Ectodermal cell (in vitro differentiated cells): ENCODE measurements around the gene LRIG1.

Source experiments
- H3K27ac ChIP-seq: 2 replicates; pipeline ENCODE4 v1.7.0; 2013; ENCODE audit warnings: mild to moderate bottlenecking, low read depth, low read length; ENCODE audit not compliant: insufficient read depth, poor library complexity, severe bottlenecking
- H3K27me3 ChIP-seq: 2 replicates; pipeline ENCODE4 v1.7.0; 2013; ENCODE audit warnings: mild to moderate bottlenecking, low read length; ENCODE audit not compliant: insufficient read depth, control insufficient read depth, poor library complexity, severe bottlenecking
- H3K36me3 ChIP-seq: one replicate; pipeline ENCODE4 v1.7.0; 2013; ENCODE audit warnings: low read length; ENCODE audit not compliant: control insufficient read depth, insufficient read depth
- H3K4me1 ChIP-seq: one replicate; pipeline ENCODE4 v1.7.0; 2013; ENCODE audit warnings: low read length; ENCODE audit not compliant: control insufficient read depth, insufficient read depth
- H3K4me3 ChIP-seq: 2 replicates; pipeline ENCODE4 v1.7.0; 2013; ENCODE audit warnings: low read depth, low read length, control low read depth; ENCODE audit not compliant: insufficient read depth
- H3K9me3 ChIP-seq: 2 replicates; pipeline ENCODE4 v1.7.0; 2013; ENCODE audit warnings: mild to moderate bottlenecking, low read length, moderate library complexity; ENCODE audit not compliant: control insufficient read depth
- WGBS, 2 experiments: methylation state at CpG; one replicate each; pipeline ENCODE4 v1.1.7; 2013; ENCODE audit warnings: missing lambda C conversion rate in 2 of 2; 5-methylcytosine and 5-hydroxymethylcytosine counted together

The LRIG1 gene

DNA sequence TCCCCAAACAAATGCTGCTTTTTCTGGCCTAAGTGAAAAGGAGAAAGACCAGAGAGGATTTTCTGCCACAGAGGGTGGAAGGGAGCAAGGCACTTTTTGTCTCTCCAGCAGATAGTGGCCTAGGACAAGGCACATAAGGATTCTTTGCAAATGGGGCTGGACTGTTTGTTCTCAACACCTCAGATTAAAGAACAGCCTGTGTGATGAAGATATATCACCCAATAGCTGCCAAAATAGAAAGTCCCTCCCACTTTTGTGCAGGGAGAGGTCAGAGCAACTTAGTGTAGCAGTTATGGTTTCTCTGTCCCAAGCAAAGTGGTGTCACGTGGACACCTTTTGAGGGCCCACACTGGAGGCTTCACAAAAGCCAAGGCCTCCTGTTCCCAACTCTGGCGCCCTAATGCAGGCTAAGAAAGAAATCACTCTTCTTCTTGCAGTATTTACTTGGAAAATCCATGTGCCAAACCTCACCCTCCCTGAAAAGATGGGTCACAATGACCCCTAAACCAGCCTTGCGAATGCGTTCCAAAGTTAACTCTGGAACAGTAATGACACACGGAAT, 84.9 kb downstream of the LRIG1 start:
- Histone ChIP-seq H3K27me3 (no peaks in the 10 kb centered on the region), H3K4me3 (no peak overlapping the region), H3K36me3 (peaks cover 38% of the 10 kb centered on the region), H3K4me1 (peaks cover 16% of the 10 kb centered on the region), H3K9me3 (no peaks in the 10 kb centered on the region), H3K27ac (no peak overlapping the region)
- WGBS, 2 experiments: 72 to 76% methylated on average over 5 of the region's 5 CpGs

DNA sequence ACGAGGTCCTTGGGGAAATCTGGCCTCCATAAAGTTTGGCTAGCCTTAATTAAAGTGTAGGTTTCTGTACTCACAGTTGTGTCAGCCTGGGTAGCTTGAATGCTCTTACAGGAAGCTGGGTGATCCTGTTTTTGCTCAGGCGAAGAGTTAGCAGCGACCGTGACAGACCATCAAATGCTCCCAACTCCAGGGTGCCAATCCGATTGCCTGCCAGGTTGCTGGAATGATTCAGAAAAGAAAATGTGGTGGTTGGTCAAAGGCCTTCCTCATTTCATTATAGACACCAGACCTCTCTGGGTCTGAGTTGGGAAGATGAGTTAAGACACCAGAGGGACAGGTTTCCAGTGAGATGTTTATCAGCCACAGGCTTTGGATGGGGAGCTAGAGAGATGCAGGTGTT, 86.0 kb downstream of the LRIG1 start:
- Histone ChIP-seq H3K27ac (no peak overlapping the region), H3K4me3 (no peak overlapping the region), H3K4me1 (peaks cover 14% of the 10 kb centered on the region), H3K9me3 (no peaks in the 10 kb centered on the region), H3K27me3 (no peaks in the 10 kb centered on the region), H3K36me3 (peaks cover 44% of the 10 kb centered on the region)
- WGBS, 2 experiments: 95 to 98% methylated on average over 5 of the region's 5 CpGs

DNA sequence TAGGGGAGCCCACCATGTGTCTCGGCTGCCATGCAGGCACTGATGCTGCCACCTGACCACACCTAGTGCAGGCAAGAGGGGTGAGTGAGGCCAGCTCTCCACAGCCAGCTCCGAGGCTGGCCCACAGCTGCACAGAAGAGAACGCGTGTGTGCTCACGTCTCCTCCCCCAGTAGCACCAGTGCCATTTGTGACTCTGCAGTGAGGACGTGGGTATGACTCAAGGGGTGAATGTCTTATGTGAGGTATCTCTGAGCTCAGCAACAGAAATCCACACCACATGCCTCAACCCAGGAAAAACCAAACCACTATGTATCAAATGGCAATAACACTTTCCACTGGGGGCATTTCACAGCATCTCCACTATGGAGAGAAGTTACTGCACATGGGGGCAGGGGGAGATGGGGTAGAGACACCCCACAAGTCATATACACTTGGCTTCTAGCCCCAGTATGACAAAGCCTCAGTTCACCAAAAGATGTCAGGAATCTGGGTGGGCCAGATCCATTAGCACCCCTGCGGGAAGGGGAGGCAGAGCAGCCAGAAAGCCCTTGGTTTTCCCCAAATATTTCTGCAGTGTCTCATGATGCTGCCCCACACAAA, 87.6 kb downstream of the LRIG1 start:
- Histone ChIP-seq H3K27ac (no peak overlapping the region), H3K36me3 (peaks cover 59% of the 10 kb centered on the region), H3K9me3 (no peaks in the 10 kb centered on the region), H3K27me3 (no peaks in the 10 kb centered on the region), H3K4me1 (peaks cover 3% of the 10 kb centered on the region), H3K4me3 (no peak overlapping the region)
- WGBS, 2 experiments: 97 to 98% methylated on average over 7 of the region's 7 CpGs

DNA sequence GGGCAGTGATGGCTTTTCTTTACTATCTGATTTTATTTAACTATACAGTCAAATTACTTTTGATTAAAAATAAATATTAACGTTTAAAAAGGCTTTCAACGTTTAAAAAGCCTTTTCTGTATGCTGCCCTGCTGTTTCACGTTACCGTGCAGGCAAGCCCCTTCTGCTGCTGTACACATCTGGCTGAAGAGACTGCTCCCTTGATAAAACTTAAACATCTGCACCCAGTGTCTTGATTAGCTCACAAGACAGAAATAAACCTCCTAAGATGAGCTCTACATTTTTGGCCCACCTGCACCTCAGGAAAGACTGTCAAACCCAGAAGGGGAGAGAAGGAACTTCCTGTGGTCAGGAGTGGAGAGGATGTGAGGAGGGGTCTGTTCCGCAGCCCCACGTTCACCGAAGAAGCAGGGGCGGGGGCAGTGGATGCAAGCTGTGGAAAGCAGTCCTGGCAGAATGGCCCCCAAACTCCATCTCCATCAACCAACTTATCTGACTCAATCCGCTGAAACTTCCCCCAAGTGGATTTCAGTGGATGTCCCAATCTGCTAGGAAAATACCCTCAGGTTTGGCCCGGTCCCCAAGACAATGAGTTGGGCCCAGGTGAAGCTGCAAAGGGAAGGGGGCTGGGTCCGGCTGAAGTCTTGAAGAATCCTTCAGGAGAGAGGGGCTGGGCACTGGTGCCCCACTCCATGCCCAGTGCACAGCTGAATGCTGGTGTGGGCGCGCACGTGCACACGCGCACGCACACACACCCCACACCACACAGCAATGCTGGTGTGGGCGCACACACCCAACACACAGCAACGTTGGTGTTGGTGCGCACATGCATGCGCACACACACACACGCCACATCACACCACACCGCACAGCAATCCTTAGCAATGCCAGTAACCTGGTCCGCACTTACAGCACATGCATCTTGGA, 88.6 kb downstream of the LRIG1 start:
- Histone ChIP-seq H3K4me1 (peaks cover 4% of the 10 kb centered on the region), H3K36me3 (peaks cover 63% of the 10 kb centered on the region), H3K27ac (no peak overlapping the region), H3K27me3 (no peaks in the 10 kb centered on the region), H3K9me3 (no peaks in the 10 kb centered on the region), H3K4me3 (no peak overlapping the region)
- WGBS, 2 experiments: 89 to 92% methylated on average over 24 of the region's 24 CpGs

DNA sequence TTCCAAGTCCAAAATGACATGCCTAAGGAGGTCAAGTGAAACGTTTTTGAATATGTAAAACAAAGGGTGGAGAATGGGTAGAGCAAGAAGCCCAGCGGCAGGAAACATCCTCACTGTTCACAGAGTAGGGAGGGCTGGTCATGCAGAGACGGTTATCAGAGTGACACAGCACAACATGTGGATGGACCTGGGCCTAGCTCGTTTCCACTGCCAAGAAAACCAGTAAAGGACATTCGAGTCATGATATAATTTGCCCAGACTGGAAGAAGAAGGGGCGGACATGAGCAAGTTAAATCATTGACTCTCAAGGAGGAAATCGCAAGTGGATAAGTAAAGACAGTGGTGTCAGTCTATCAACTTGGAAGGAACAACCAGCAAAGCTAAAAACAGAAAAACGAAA, 89.3 kb downstream of the LRIG1 start:
- Histone ChIP-seq H3K9me3 (no peaks in the 10 kb centered on the region), H3K4me3 (no peak overlapping the region), H3K36me3 (peaks cover 70% of the 10 kb centered on the region), H3K27me3 (no peaks in the 10 kb centered on the region), H3K27ac (no peak overlapping the region), H3K4me1 (peaks cover 8% of the 10 kb centered on the region)
- WGBS, 2 experiments: 89 to 90% methylated on average over 8 of the region's 8 CpGs

DNA sequence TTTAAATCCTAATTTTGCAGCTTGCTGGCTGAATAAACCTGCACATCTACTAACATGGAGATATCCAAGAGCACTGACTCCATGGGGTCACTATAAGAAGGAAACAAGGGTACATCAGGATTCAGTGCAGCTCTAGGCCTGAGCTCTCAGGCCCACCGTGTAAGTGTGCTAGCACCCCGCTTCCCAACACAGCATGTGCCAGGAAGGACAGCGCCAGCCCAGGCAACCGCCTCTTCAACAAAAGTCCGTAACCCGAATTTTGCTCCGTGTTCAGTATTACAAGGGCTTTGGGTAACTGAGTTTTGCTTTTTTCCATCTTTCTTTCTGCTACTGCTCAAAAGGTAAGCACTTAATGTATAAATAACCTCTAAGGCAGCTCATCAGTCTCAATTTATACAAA, 89.8 kb downstream of the LRIG1 start:
- peaks cover 8% of the 10 kb centered on the region for H3K4me1 ChIP-seq
- WGBS, 2 experiments: 95 to 96% methylated on average over 7 of the region's 7 CpGs
- peaks cover 73% of the 10 kb centered on the region for H3K36me3 ChIP-seq
- H3K4me3 ChIP-seq: no peak overlapping the region
- H3K27ac ChIP-seq: no peak overlapping the region
- no peaks in the 10 kb centered on the region for H3K9me3 ChIP-seq
- no peaks in the 10 kb centered on the region for H3K27me3 ChIP-seq

DNA sequence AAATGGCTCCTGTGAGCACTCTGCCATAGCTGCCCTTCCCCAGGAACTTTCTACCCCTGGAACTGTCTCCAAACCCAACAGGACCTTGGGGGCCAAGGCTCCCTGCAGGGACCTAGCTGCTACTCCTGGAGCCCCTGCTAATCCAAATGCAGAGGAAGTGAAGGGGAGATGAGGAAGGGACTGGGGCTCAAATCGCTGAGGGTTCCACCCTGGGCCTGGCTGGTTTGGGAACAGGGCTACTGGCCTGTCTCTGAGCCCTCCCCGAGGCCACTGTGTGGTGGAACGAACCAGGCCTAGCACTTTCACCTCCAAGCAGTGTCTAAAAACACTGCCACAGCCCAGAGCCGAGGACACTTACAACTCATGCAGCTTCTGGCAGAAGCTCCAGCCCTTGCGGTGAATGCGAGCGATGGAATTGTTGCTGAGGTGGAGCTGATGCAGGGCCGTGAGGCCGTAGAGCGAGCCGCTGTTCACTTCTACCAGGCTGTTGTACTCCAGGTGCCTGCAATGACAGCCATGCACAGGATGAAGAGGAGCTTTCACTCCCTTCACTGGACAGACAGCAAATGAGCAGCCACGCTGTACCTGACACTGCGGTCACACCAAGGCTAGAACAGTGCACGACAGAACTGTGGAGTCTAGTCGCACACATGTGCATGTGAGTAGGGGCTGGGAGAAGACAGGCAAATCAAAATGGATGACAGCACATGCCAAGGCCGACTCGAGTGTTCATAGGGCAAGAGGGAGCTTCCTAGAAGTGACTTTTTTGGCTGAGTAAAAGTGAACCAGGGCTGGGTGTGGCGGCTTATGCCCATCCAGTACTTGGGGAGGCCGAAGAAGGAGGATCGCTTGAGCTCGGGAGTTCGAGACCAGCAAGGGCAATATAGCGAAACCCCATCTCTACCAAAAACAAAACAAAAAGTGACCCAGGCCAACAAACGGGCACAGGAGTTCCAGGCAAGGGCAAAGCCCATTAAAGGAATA, 90.8 kb downstream of the LRIG1 start:
- H3K27ac ChIP-seq: peak overlapping the region; percentile 30
- H3K9me3 ChIP-seq: no peaks in the 10 kb centered on the region
- 95 to 96% methylated on average over 24 of the region's 24 CpGs for WGBS, 2 experiments
- H3K27me3 ChIP-seq: no peaks in the 10 kb centered on the region
- H3K4me3 ChIP-seq: no peak overlapping the region
- H3K36me3 ChIP-seq: peaks cover 75% of the 10 kb centered on the region
- H3K4me1 ChIP-seq: peaks cover 8% of the 10 kb centered on the region

DNA sequence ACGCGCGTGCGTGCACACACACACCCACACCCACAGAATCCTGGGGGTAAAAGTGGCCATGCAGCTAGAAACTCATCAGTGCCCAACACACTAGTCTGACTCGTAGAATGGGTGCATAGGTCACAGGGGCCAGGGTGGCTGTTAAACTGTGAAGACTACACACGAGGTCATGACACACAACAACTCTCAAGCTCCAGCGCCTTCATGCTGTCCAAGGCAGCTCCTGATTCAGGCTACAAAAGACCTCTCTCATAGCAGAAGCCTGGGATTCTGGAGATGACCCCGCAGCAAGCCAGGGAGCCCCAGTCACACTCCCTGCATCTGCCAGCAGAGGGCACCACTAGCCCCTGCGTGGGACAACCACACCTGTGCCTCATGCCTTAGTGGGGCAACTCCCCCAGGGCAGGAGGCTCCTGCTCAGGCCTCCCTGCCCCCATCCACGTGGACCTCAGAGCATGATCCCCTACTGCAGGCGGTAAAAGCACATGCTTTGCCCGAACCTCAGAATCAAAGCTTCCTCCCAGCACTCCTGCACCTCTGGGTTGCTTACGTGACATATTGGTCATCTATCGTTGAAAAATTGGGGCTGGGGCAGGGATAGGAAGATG, 93.1 kb downstream of the LRIG1 start:
- Histone ChIP-seq H3K4me1 (peaks cover 10% of the 10 kb centered on the region), H3K27me3 (no peaks in the 10 kb centered on the region), H3K4me3 (no peak overlapping the region), H3K36me3 (peaks cover 76% of the 10 kb centered on the region), H3K27ac (no peak overlapping the region), H3K9me3 (no peaks in the 10 kb centered on the region)
- 70 to 73% methylated on average over 14 of the region's 14 CpGs for WGBS, 2 experiments

DNA sequence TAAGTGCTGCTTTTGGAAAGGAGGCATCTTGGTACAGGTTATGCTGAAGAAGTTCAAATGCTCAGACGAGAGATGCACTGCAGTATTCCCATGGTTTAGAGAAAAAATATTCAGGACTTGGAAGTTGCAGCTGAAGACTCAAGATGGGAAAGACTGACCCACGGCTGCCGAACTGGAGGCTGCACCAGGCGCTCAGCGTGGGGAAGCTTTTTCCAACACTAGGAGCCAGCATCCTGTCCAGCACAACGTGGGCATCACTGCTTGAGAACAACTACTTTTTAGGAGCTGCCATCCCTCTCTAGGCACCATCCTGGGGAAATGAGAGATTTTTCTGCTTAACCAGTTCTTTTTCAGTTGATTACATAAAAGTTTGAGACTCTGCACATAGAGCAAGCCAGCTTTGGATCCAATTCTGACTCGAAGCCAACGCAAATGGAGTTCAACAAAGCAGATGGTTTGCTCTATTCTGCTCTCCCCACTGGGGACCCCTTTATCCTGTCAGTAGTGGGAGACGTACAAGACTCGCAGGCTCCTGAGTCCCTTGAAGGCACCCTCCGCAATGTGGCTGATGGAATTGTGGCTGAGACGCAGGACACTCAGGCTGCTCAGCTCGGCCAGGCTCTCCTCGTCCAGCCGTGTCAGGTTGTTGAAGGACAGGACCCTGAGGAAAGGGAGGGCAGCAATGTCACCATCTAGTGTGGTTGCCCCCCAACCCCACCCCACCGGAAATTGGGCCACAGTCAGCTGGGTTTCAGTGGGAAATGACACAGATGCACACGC, 93.8 kb downstream of the LRIG1 start:
- Histone ChIP-seq H3K9me3 (no peaks in the 10 kb centered on the region), H3K4me1 (peaks cover 17% of the 10 kb centered on the region), H3K27ac (no peak overlapping the region), H3K4me3 (no peak overlapping the region), H3K36me3 (peaks cover 69% of the 10 kb centered on the region), H3K27me3 (no peaks in the 10 kb centered on the region)
- 94% methylated on average over 17 of the region's 17 CpGs for WGBS, 2 experiments
